Osteoblast (primary cell): ENCODE data around the gene TAAR9. TPM values are rescaled to one million over a fixed set of nuclear protein-coding genes. Genes with fewer than 3 reads are reported as not detected.

Source experiments
- DNase-seq: peaks from one replicate; pipeline ENCODE4 v3.0.0; 2011; ENCODE audit warnings: low spot score, mixed read lengths; ENCODE audit not compliant: insufficient read length; ENCODE audit errors: missing footprints
- H2AFZ ChIP-seq: 2 replicates; pipeline ENCODE4 v1.6.0; 2011; ENCODE audit warnings: mild to moderate bottlenecking, low read length
- H3K27ac ChIP-seq: 2 replicates; pipeline ENCODE4 v1.5.1; 2011; ENCODE audit warnings: mild to moderate bottlenecking, low read depth, low read length, moderate library complexity
- H3K27me3 ChIP-seq: 2 replicates; pipeline ENCODE4 v1.6.0; 2012; ENCODE audit warnings: mild to moderate bottlenecking, control low read depth, inconsistent platforms, low read length, moderate library complexity; ENCODE audit not compliant: insufficient read depth
- H3K36me3 ChIP-seq: 2 replicates; pipeline ENCODE4 v1.5.1; 2011; ENCODE audit warnings: mild to moderate bottlenecking, low read length, control low read depth, moderate library complexity; ENCODE audit not compliant: insufficient read depth
- H3K4me1 ChIP-seq: 2 replicates; pipeline ENCODE4 v1.5.1; 2011; ENCODE audit warnings: mild to moderate bottlenecking, low read length, control low read depth, moderate library complexity; ENCODE audit not compliant: insufficient read depth
- H3K4me2 ChIP-seq: 2 replicates; pipeline ENCODE4 v1.6.0; 2011; ENCODE audit warnings: mild to moderate bottlenecking, low read length; ENCODE audit not compliant: insufficient read depth
- H3K4me3 ChIP-seq: fragments of 200-600 bp; sonication (generic); 3 replicates; pipeline ENCODE4 v1.5.1; 2012; ENCODE audit warnings: mild to moderate bottlenecking, low read length, inconsistent platforms; ENCODE audit not compliant: insufficient read depth
- H3K79me2 ChIP-seq: 2 replicates; pipeline ENCODE4 v1.6.0; 2012; ENCODE audit warnings: mild to moderate bottlenecking, low read length, control low read depth, inconsistent platforms; ENCODE audit not compliant: insufficient read depth
- H3K9me3 ChIP-seq: 2 replicates; pipeline ENCODE4 v1.5.1; 2011; ENCODE audit warnings: low read depth, low read length, control low read depth
- H4K20me1 ChIP-seq: 2 replicates; pipeline ENCODE4 v1.6.0; 2012; ENCODE audit warnings: mild to moderate bottlenecking, low read length, control low read depth; ENCODE audit not compliant: insufficient read depth
- CTCF ChIP-seq: IDR thresholded peaks from 2 replicates; pipeline ENCODE4 v1.5.1; 2011; ENCODE audit warnings: mild to moderate bottlenecking, low read depth, low read length, moderate library complexity; ENCODE audit errors: extremely low read depth
- small RNA-seq: library from RNA; depleted of rRNA; stranded (forward); fragments of <200 nt; gene quantifications from one replicate; pipeline ENCODE3, GENCODE V24; 2012
- total RNA-seq: library from RNA; depleted of rRNA; stranded (reverse); fragments of >200 nt; gene quantifications from 2 replicates; pipeline ENCODE4 v1.2.3, GENCODE V29; 2012

TAAR9 gene
- total RNA-seq, 1 donor = not detected

GRCh38 chr6:132584698-132585097, 46.6 kb downstream of the TAAR9 start:
- H3K4me1 ChIP-seq = no peaks in the 10 kb centered on the region
- H2AFZ ChIP-seq = no peak overlapping the region
- no peak overlapping the region for H3K4me3 ChIP-seq
- H3K27ac ChIP-seq = no peak overlapping the region
- TF ChIP-seq CTCF = no peak
- H3K4me2 ChIP-seq = no peak overlapping the region
- peaks cover 8% of the 10 kb centered on the region for H3K27me3 ChIP-seq
- DNase-seq = no peak
- no peaks in the 10 kb centered on the region for H4K20me1 ChIP-seq
- no peaks in the 10 kb centered on the region for H3K9me3 ChIP-seq
- H3K79me2 ChIP-seq = no peaks in the 10 kb centered on the region
- no peaks in the 10 kb centered on the region for H3K36me3 ChIP-seq

- H3K9me3 ChIP-seq = no peaks in the 10 kb centered on the region
- TF ChIP-seq CTCF = no peak
- H3K4me2 ChIP-seq = no peak overlapping the region
- H2AFZ ChIP-seq = no peak overlapping the region
- no peaks in the 10 kb centered on the region for H3K4me1 ChIP-seq
- peaks cover 3% of the 10 kb centered on the region for H3K27me3 ChIP-seq
- H3K4me3 ChIP-seq = no peak overlapping the region
- no peak for DNase-seq
- H3K36me3 ChIP-seq = no peaks in the 10 kb centered on the region
- H4K20me1 ChIP-seq = no peaks in the 10 kb centered on the region
- no peak overlapping the region for H3K27ac ChIP-seq
- no peaks in the 10 kb centered on the region for H3K79me2 ChIP-seq
Measured at GRCh38 chr6:132587424-132587823, 49.3 kb downstream of the TAAR9 start.

Small RNAs within 50 kb of the gene (small RNA-seq; reads per million reads assigned to genes)
- not detected for gene TAAR7P

Other genes starting within 250 kb of the TAAR9 start
- gene MOXD1, start 136.8 kb upstream of the TAAR9 start, total RNA-seq = 17.1 and 19.5 TPM in 2 replicates
- 41.5 and 43.8 TPM in 2 replicates for gene STX7, start 25.2 kb upstream of the TAAR9 start, total RNA-seq
- gene TAAR8, start 14.4 kb downstream of the TAAR9 start, total RNA-seq = not detected in 2 replicates
- gene TAAR6, start 32.0 kb downstream of the TAAR9 start, total RNA-seq = not detected in 2 replicates
- not detected in 2 replicates for gene TAAR5, start 51.5 kb downstream of the TAAR9 start, total RNA-seq
- not detected in 2 replicates for gene TAAR2, start 86.0 kb downstream of the TAAR9 start, total RNA-seq
- gene TAAR1, start 120.9 kb downstream of the TAAR9 start, total RNA-seq = not detected in 2 replicates
- under 0.01 TPM in 1 of 2 replicates, not detected in the other for gene VNN1, start 175.8 kb downstream of the TAAR9 start, total RNA-seq
- gene VNN2, start 219.6 kb downstream of the TAAR9 start, total RNA-seq = not detected in 2 replicates